Measurements from ENCODE around the gene FAM177A1. TPM values are rescaled to one million over a fixed set of nuclear protein-coding genes. Genes with fewer than 3 reads are reported as not detected.
"Not testable (repeated sequence)": the region's sequence is repeated elsewhere in the genome, so short reads cannot be mapped to it uniquely, and the experiment has no call there.

The FAM177A1 gene
- polyA plus RNA-seq (ENCODE audit: low read depth in 6 of 6): 10 to 100 TPM; 31.8 to 51.2 (median 35.3) TPM

GRCh38 chr14:35046048-35046750 lies at the start of gene FAM177A1:
TSS of gene FAM177A1 (plus strand) at chr14:35046272. CDS start at chr14:35046464, 192 bp downstream.
- peak; percentile 85 to 87 for ATAC-seq (ENCODE audit: low read depth in 2 of 2)
- Mint-ChIP-seq H3K36me3 (no peaks in the 10 kb centered on the region), H3K27ac (peak within 1 kb of the TSS; percentile 98 to 100 (median 99)), H3K4me1 (peaks cover 12 to 21% (median 17%) of the 10 kb centered on the region in 3 donors), H3K9me3 (no peaks in the 10 kb centered on the region), H3K4me3 (peak within 1 kb of the TSS; percentile 84 to 99 (median 94)), H3K27me3 (no peaks in the 10 kb centered on the region)
- DNase-seq: peak; percentile 97

GRCh38 chr14:34997762-34998161 lies 48.3 kb upstream of the FAM177A1 start:
- ATAC-seq (ENCODE audit: low read depth in 2 of 2) (no peak), DNase-seq (no peak)
- Mint-ChIP-seq H3K4me1 (peaks cover 0 to 16% (median 15%) of the 10 kb centered on the region in 3 donors), H3K36me3 (peaks cover 0 to 4% of the 10 kb centered on the region in 2 donors), H3K27me3 (no peaks in the 10 kb centered on the region), H3K4me3 (no peak overlapping the region), H3K27ac (peak overlapping the region in 1 of 6 donors; percentile 32), H3K9me3 (no peaks in the 10 kb centered on the region)

GRCh38 chr14:34999500-34999899 lies 46.6 kb upstream of the FAM177A1 start:
- Mint-ChIP-seq H3K27ac (no peak overlapping the region), H3K27me3 (no peaks in the 10 kb centered on the region), H3K4me3 (no peak overlapping the region), H3K4me1 (peaks cover 0 to 10% (median 10%) of the 10 kb centered on the region in 3 donors), H3K9me3 (no peaks in the 10 kb centered on the region), H3K36me3 (peaks cover 0 to 4% of the 10 kb centered on the region in 2 donors)
- DNase-seq (no peak), ATAC-seq (ENCODE audit: low read depth in 2 of 2) (no peak)

- peaks cover 0 to 4% of the 10 kb centered on the region in 2 donors for H3K36me3 Mint-ChIP-seq
- peak overlapping the region in 1 of 6 donors; percentile 72 for H3K27ac Mint-ChIP-seq
These were observed 44.5 kb upstream of the FAM177A1 start for GRCh38 chr14:35001621-35002020.

GRCh38 chr14:35004839-35005238 lies 41.2 kb upstream of the FAM177A1 start:
- Mint-ChIP-seq H3K4me1 (no peaks in the 10 kb centered on the region), H3K27me3 (no peaks in the 10 kb centered on the region), H3K36me3 (peaks cover 0 to 8% of the 10 kb centered on the region in 2 donors), H3K27ac (peak overlapping the region in 1 of 6 donors; percentile 77), H3K4me3 (no peak overlapping the region), H3K9me3 (no peaks in the 10 kb centered on the region)
- ATAC-seq (ENCODE audit: low read depth in 2 of 2): no peak
- no peak for DNase-seq

More at GRCh38 chr14:35001621-35002020, 44.5 kb upstream of the FAM177A1 start:
- ATAC-seq (ENCODE audit: low read depth in 2 of 2) (no peak), DNase-seq (no peak)
- peaks cover 0 to 4% (median 0%) of the 10 kb centered on the region in 3 donors for H3K4me1 Mint-ChIP-seq
- H3K4me3 Mint-ChIP-seq: no peak overlapping the region
- no peaks in the 10 kb centered on the region for H3K9me3 Mint-ChIP-seq
- H3K27me3 Mint-ChIP-seq: no peaks in the 10 kb centered on the region

- Mint-ChIP-seq H3K27ac (peak overlapping the region in 2 of 6 donors; percentile 56 to 64), H3K4me1 (peaks cover 0 to 4% (median 0%) of the 10 kb centered on the region in 3 donors), H3K27me3 (no peaks in the 10 kb centered on the region)
These were observed 29.5 kb upstream of the FAM177A1 start for GRCh38 chr14:35016568-35016967.

GRCh38 chr14:35020713-35021112 lies 25.4 kb upstream of the FAM177A1 start:
- Mint-ChIP-seq H3K27ac (peak overlapping the region in 1 of 6 donors; percentile 51), H3K27me3 (no peaks in the 10 kb centered on the region), H3K4me1 (peaks cover 0 to 4% (median 0%) of the 10 kb centered on the region in 3 donors), H3K4me3 (no peak overlapping the region), H3K9me3 (no peaks in the 10 kb centered on the region), H3K36me3 (peaks cover 36 to 57% of the 10 kb centered on the region in 2 donors)
- ATAC-seq (ENCODE audit: low read depth in 2 of 2) (no peak), DNase-seq (no peak)

More at GRCh38 chr14:35016568-35016967, 29.5 kb upstream of the FAM177A1 start:
- Mint-ChIP-seq H3K4me3 (no peak overlapping the region), H3K36me3 (peaks cover 26 to 54% of the 10 kb centered on the region in 2 donors), H3K9me3 (no peaks in the 10 kb centered on the region)
- ATAC-seq (ENCODE audit: low read depth in 2 of 2) (no peak), DNase-seq (no peak)

- H3K4me3 Mint-ChIP-seq: no peak overlapping the region
- H3K27me3 Mint-ChIP-seq: no peaks in the 10 kb centered on the region
- no peak for ATAC-seq (ENCODE audit: low read depth in 2 of 2)
- no peak for DNase-seq
- H3K27ac Mint-ChIP-seq: peak overlapping the region in 1 of 6 donors; percentile 32
- peaks cover 17 to 28% of the 10 kb centered on the region in 2 donors for H3K36me3 Mint-ChIP-seq
- no peaks in the 10 kb centered on the region for H3K4me1 Mint-ChIP-seq
- H3K9me3 Mint-ChIP-seq: peaks cover 0 to 10% (median 4%) of the 10 kb centered on the region in 7 donors
These were observed 17.6 kb upstream of the FAM177A1 start for GRCh38 chr14:35028435-35028834.

- H3K4me1 Mint-ChIP-seq: no peaks in the 10 kb centered on the region
- DNase-seq: no peak
- H3K4me3 Mint-ChIP-seq: no peak overlapping the region
- no peak overlapping the region for H3K27ac Mint-ChIP-seq
- ATAC-seq (ENCODE audit: low read depth in 2 of 2): no peak
- peaks cover 16 to 32% of the 10 kb centered on the region in 2 donors for H3K36me3 Mint-ChIP-seq
- H3K27me3 Mint-ChIP-seq: no peaks in the 10 kb centered on the region
- H3K9me3 Mint-ChIP-seq: peaks cover 6 to 35% (median 25%) of the 10 kb centered on the region in 7 donors
These were observed 13.5 kb upstream of the FAM177A1 start for GRCh38 chr14:35032562-35032961.

- no peak for ATAC-seq (ENCODE audit: low read depth in 2 of 2)
- no peak overlapping the region for H3K27ac Mint-ChIP-seq
- peaks cover 6 to 35% (median 25%) of the 10 kb centered on the region in 7 donors for H3K9me3 Mint-ChIP-seq
- peaks cover 9 to 21% of the 10 kb centered on the region in 2 donors for H3K36me3 Mint-ChIP-seq
- no peak overlapping the region for H3K4me3 Mint-ChIP-seq
- no peaks in the 10 kb centered on the region for H3K4me1 Mint-ChIP-seq
- no peak for DNase-seq
- H3K27me3 Mint-ChIP-seq: no peaks in the 10 kb centered on the region
These were observed 11.6 kb upstream of the FAM177A1 start for GRCh38 chr14:35034440-35034833.

- not testable (repeated sequence) for ATAC-seq (ENCODE audit: low read depth in 2 of 2); DNase-seq; H3K4me1 Mint-ChIP-seq; H3K4me3 Mint-ChIP-seq; H3K27ac Mint-ChIP-seq; H3K27me3 Mint-ChIP-seq
- Mint-ChIP-seq H3K36me3 (peaks cover 8 to 19% of the 10 kb centered on the region in 2 donors), H3K9me3 (peaks cover 6 to 35% (median 25%) of the 10 kb centered on the region in 7 donors)
These were observed 11.0 kb upstream of the FAM177A1 start for GRCh38 chr14:35034944-35035554.

GRCh38 chr14:35038312-35038711 lies 7.8 kb upstream of the FAM177A1 start:
- H3K27me3 Mint-ChIP-seq; H3K4me3 Mint-ChIP-seq; ATAC-seq (ENCODE audit: low read depth in 2 of 2); H3K4me1 Mint-ChIP-seq; H3K27ac Mint-ChIP-seq; DNase-seq: not testable (repeated sequence)
- H3K9me3 Mint-ChIP-seq: peaks cover 5 to 30% (median 22%) of the 10 kb centered on the region in 7 donors
- peaks cover 7 to 16% of the 10 kb centered on the region in 2 donors for H3K36me3 Mint-ChIP-seq

GRCh38 chr14:35042632-35043031 lies 3.4 kb upstream of the FAM177A1 start:
- Mint-ChIP-seq H3K9me3 (no peaks in the 10 kb centered on the region), H3K4me3 (no peak overlapping the region), H3K36me3 (no peaks in the 10 kb centered on the region), H3K27me3 (no peaks in the 10 kb centered on the region), H3K27ac (peak overlapping the region in 5 of 6 donors; percentile 12 to 86 (median 76)), H3K4me1 (peaks cover 10 to 18% (median 11%) of the 10 kb centered on the region in 3 donors)
- DNase-seq (no peak), ATAC-seq (ENCODE audit: low read depth in 2 of 2) (no peak)
